NCI-H510A (cell line): ENCODE results near the gene IRAK1BP1.
"Not testable (repeated sequence)": the region's sequence is repeated elsewhere in the genome, so short reads cannot be mapped to it uniquely, and the experiment has no call there.

Source experiments
- DNase-seq: peaks from one replicate; lab custom pipeline; 2025; lab: John Stamatoyannopoulos, UW

Gene IRAK1BP1, protein sequence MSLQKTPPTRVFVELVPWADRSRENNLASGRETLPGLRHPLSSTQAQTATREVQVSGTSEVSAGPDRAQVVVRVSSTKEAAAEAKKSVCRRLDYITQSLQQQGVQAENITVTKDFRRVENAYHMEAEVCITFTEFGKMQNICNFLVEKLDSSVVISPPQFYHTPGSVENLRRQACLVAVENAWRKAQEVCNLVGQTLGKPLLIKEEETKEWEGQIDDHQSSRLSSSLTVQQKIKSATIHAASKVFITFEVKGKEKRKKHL

DNA sequence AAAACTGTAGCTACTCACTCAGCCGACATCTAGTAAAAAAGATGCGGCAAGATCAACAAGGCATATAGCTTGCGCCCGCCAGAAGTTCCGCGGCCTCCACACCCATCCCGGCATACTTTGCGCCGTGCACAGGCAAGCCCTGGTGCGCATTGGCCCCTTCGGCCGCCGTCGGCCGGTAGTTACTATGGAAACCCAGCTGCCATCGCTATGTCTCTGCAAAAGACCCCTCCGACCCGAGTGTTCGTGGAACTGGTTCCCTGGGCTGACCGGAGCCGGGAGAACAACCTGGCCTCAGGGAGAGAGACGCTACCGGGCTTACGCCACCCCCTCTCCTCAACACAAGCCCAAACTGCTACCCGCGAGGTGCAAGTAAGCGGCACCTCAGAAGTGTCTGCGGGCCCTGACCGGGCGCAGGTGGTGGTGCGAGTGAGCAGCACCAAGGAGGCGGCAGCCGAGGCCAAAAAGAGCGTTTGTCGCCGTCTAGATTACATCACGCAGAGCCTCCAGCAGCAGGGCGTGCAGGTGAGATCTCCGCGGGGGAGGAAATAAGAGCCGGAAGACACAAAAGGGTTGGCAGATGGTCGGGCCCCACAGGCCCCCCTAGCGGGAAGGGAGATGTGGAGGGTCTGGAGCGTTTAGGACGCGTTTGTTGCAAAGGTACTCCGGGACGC is at the start of gene IRAK1BP1:
Gene IRAK1BP1, plus strand, starts transcription at position 182 of the 671 bp plus-strand sequence. Its CDS starts 26 bp downstream, at position 208.
- peak; percentile 71 for DNase-seq

DNA sequence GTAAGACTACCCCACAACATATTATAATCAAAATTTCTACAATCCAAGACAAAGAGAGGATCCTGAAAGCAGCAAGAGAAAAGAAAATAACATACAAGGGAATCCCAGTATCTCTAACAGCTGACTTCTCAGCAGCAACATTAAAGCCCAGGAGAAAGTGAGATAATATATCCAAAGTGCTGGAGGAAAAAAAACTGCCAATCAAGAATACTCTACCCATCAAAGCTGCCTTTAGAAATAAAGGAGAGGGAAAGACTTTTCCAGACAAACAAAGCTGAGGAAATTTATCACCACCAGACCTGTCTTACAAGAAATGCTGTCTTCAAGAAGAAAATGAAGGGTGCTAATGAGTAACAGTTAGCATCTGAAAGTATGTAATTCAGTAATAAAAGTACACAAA is 43.3 kb upstream of the IRAK1BP1 start:
- no peak for DNase-seq

DNA sequence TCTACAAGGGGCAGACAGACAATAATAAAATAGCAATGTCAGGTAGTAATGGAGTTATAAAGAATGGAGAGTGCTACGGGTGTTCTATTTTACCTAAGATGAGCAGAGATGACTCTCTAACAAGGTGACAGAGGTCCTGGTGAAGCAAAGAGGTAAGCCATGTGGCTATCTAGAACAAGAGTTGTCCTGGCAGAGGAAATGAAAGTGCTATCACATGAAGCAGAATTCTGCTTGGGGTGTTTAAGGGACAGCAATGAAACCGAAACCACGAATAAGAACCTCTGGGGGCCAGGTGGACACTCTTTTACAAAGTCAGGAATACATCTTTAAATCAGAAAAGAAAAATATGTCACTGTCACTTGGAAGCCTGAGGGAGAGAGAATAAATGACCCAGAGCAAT is 37.9 kb upstream of the IRAK1BP1 start:
- no peak for DNase-seq

DNA sequence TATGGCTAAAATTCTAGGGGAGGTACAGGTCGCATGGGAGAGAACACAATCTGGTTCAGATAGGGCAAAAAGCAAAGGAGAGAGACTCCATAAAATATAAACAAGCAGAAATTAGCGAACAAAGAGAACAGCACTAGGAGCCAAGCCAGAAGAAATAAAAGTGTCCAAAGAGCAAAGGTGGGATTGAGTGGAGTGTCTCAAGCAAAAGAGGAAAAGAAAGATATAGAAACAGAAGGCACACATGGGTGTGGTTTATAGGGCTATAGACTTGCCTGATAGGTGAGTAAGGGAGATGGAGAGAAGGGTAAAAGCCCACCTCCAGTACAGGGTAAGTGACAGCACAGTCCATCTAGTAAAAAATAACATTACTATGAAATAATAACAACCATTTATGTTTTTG is 36.5 kb upstream of the IRAK1BP1 start:
- no peak for DNase-seq

DNA sequence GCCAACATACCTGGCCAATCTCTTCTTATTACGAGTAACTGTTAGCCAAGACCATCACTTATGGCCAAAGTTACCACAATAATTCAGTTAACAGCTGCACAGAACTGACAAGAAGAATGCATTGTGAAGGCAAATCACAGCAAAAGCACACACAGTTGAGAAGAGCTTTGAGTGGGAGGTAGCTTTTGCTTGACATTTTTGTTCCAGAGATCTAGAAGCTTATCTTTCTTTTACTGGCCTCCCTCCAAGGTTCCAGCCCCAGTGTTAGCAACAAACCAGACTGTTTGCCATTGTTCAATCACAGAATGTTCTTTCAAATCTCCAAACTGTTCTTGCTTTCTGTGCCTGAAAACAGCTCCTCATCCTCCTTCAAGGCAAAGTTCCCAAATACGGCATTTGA is 35.9 kb upstream of the IRAK1BP1 start:
- DNase-seq: no peak

DNA sequence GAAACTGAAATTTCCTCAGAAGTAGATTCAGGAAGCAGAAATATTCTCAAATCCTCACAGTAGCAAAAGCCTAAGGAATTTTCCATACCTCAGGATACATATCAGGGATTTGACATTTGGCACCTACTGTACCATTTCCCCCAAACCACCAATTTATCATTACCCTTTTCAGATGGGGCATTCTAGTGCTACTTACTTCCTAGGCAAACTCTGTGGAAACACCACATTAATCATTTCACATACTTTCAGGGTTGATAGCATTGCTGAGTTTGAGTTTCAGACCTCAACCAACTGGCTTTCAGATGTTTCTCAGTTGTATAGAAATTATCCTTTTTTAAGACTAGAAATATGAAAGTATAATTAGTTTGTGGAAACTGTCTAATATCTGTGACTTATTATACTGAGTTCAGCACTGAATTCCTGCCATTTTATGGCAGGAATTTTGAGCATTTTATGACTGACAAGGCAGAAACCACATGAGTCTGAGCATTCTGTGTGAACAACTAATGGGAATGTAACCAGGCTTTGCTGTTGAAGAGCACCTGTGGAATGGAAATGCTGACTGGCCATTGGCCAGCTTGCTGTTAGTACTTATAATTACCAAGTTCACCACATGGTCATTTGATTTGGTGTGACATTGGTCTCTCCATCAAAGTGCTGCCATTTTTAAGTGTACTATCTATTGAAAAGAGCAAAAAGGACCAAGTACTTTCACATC is 35.1 kb upstream of the IRAK1BP1 start:
- no peak for DNase-seq

DNA sequence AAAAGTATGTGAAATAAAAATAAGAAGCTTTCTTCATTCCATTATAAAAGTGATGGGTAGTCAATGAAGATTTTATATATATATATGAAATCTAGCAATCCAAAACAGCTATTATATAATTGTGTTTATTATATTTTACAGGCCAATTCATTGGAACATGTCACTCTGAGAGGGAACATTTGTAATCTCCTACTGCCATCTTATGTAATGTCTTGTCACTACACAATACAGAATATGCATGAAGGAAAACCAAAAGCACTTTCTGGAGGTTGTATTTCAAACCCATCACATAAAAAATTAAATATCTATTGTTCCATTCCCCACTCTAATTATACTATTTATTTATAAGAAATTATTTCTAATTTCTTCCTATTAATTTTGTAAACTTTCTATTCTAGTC is 31.5 kb upstream of the IRAK1BP1 start:
- no peak for DNase-seq

DNA sequence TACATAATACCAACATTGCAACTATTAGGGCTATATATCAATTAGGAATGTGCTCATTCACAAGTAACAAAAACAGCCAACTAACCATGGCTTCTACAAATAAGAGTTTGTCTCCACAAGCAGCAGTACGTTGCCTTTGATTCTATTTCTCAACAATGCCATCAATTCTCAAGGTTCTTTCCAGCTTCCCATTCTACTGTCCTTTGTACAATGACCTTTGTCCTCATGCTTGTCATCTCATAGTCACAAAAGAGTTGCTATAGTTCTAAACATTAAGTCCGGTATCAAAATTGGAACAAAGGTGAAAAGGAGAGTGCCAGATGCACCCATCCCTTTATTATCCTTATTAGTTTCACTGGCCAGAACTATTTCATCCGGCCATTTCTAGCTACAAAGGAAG is 30.8 kb upstream of the IRAK1BP1 start:
- DNase-seq: no peak

DNA sequence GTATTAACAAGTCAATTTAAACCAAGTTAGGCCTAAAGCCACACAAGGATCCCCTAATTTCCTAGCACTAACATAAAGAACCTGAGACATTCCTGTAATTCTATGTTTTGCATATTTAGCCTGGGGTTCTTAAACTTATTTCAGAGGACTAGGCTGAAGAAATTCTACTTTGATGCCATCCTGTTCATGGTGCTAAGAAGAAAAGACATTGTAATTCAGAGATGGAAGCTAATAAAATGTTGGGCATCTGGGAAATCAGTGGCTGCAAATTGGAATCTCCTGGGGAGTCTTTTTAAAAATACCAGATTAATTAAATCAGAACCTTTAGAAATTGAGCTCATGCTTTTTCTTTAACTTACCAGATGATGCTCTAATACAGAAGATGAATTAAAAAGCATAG is 26.2 kb upstream of the IRAK1BP1 start:
- DNase-seq: no peak

DNA sequence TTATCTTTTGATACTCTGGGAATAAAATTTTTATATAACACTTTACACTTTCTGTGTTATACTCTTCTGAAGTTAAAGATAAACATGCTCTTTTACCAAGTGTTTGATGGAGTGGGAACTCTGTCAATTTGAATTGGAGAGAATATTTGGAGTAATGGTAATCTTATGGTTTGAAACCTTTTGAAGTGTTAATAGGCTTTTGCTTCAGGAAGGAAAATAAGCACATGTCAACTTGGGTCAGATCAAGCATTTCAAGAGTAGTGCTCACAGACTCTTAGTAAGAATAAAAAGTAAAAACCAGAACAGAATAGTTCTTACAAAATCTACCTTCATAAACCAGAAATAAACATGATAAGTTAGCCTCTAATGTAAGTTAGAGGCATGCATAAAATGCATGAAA is 24.4 kb upstream of the IRAK1BP1 start:
- no peak for DNase-seq

DNA sequence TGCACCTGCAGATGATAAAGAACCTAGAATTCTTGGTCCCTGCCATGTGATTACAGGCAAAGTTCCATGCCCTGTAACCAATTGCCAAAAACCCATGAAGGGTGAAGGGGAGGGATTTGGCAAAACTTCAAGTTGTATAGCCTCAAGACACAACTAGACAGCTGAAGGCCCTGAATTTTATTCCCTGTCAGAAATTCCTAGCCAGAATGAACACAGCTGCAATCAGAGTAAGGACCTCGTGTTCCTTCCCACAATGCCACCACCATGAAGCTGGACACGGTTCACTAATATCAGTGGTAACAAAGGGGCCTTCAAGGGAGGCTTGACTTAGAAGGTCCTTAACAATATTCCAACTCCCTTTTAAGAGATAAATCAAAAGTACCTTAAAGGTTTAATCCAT is 22.5 kb upstream of the IRAK1BP1 start:
- no peak for DNase-seq

DNA sequence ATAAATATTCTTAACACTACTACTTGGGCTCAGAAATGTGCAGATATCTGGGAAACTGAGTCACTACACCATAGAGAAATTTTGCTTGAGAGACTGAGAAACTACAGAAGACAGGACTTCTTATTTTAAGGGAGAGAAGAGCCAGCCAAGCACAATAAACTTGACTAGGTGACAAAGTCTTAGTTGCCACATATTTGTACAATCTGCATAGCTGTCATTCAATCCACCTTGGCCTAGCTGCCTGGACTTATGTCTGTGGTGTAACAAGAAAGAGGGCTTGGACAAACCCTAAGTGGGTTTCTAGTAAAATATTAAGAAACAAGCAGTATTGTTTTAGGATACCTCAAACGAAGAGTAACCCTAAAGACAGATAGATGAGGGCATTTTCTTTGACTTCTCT is 21.8 kb upstream of the IRAK1BP1 start:
- DNase-seq: no peak

DNA sequence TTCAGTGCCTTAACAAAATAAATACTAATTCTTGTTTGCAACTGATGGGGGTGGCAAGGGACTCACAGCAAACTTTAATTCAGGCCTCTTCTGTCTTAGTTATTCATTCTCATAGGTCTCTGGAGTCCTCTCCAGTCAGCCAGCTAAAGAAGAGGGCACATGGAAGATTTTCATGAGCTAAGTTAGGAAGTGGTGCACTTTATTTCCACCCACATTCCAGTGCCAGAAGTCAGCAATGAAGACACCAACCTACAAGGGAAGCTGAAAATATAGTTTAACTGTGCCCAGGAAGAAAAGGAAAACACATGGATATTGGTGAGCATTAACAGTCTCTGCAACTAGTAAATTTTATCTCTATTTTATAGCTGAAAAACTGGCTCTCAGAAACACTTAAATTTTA is 16.7 kb upstream of the IRAK1BP1 start:
- no peak for DNase-seq

DNA sequence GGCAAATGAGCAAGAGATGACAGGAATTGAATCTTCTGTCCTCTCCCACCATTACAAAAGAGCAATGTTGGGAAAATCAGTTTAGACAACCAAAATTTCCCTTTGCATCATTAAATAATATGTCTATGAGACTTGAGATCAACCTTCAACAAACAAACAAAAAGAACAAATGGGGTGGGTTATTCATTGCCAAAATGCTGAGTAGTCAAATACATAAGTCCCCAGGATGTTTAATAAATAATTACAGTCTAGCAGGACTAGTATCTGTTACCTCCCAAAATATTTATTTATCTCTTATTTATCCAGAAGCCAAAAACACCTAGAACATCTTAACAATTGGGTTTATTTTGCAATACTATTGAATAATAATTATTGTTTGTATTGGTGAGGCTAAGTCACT is 16.2 kb upstream of the IRAK1BP1 start:
- no peak for DNase-seq

DNA sequence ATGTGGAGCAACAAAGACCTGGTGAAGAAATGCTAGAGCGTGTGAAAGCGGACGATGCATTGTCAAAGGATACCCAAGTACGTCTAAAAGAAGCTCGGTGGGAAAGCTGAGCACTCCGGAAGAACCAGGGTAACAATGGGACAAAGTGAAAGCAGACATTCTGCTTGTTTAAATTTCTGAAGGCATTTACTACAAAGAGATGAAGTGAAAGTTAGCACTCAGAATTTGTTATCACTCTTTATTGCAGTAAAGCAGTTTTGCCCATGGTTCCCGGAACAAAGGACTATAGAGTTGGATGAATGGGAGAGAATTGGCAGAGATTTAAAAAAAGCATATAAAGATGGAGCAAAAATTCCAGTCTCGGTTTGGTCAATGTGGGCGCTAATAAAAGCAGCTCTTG is 12.8 kb upstream of the IRAK1BP1 start:
- no peak for DNase-seq

DNA sequence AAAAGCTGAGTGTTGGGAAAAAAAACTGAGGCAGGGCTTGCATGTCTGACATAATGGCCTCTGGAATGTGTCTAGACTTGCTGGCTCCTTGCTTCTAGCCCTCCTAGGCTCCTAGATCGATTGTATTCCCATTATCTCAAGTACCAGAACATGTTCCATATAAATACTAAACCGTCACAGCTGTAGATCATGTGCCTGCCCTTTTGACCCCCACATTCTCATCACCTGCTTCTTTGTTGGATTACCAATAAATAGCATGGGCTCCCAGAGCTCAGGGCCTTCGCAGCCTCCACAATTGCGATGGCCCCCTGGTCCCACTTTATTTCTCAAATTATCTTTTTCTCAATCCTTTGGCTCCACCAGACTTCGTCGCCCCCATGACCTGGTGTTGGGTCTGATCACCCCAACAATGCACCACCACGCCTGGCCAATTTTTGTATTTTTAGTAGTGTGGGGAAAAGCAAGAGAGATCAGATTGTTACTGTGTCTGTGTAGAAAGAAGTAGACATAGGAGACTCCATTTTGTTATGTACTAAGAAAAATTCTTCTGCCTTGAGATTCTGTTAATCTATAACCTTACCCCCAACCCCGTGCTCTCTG is 8.9 kb upstream of the IRAK1BP1 start:
- DNase-seq: not testable (repeated sequence)

DNA sequence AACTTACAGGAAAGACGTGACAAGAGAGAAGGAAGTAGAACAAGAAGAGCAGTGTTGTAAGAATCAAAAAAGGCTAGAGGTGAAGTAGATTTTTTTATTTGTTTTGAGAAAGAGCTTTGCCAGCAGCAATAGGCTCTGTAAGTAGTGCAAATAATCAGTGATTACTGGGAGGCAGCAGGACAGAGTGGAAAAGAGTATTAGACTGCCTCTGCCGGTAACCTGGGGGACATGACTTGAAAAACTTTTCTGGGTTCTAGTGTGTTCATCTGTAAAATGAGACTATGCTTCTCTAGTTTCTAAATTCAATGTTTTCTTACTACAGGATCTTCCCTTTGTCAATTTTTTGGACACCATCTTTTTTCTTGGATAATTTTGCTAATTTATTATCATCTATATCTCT is 5.8 kb upstream of the IRAK1BP1 start:
- DNase-seq: no peak

DNA sequence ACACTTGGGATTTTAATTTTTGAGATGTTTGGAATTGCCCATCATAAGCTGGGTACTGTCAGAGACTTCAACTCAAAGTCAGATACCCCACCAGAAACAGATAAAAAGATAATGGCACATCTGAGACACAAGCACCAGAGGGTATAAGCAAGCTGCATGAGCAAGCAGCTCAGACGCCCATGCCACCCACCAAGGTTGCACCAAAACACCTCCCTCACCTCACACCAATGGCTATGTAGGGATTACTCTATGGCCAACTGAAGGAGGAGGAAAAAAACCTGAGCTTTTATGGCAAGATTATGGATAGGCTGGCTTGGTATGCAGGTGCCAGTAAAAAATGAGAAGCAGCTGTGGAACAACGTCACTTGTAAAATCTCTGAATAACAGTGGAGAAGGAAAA is 3.8 kb upstream of the IRAK1BP1 start:
- DNase-seq: no peak

DNA sequence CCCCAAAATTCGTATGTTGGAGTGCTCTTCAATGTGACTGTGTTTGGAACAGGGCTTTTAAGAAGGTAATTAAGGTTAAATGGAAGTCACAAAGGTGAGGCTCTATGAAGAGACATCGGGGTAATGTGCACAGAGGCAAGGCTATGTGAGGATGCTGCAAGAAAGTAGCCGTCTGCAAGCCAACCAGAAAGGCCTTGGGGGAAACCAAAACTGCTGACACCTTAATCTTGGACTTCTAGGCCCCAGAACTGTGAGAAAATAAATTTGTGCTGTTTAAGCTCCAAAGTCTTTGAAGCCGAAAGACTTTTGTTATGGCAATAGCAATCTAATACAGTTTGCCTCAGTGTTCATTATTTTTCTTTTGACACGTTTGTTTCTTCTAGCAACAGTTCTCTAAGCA is 2.4 kb upstream of the IRAK1BP1 start:
- DNase-seq: no peak

DNA sequence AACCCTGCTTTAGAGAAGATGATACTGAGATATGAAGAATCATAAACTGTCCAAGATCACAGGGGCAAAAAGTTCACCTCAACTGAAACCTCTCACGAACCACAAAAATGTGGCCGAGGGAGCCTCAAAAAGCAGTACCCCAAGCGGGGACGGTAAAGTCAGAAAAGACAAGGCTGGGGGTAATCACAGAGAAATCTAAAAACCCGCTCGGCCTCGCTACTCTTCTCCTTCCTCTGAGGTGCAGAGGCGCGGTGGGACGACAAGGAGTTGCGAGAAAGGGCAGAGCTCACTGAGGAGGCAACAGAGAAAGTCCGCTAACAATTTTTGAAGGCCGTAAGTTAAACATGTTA is 356 bp upstream of the IRAK1BP1 start:
- DNase-seq: no peak

DNA sequence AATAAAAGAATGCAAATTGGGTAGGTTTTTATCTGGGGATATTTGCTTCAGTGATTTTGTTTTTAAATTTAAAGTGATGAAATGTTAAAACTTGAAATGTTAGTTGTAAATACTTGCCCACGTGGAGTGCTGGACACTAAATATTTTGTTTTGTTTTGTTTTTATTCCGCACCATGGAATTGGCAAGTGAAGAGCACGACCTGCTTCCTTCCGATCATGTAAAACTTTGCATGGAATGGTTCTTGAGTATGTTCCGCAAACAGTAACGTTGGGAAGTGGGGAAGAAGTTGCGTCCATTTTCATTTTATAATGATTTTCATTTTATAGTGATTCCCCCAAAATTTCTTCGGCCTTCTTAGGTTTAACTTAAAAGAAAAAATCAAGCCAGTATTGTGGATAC is 765 bp downstream of the IRAK1BP1 start:
- DNase-seq: no peak

DNA sequence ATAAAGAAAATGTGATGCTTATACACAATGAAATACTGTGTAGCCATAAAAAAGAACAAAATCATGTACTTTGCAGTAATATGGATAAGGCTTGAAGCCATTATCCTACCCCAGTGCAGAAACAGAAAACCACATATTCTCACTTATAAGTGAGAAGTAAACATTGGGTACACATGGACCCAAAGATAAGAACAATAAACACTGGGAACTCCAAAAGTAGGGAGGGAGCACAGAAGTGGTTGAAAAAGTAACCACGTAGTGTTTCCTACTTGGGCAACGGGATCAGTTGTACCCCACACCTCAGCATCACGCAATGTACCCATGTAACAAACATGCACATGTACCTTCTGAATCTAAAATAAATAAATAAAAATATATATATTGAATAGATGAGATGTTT is 8.2 kb downstream of the IRAK1BP1 start:
- DNase-seq: no peak

DNA sequence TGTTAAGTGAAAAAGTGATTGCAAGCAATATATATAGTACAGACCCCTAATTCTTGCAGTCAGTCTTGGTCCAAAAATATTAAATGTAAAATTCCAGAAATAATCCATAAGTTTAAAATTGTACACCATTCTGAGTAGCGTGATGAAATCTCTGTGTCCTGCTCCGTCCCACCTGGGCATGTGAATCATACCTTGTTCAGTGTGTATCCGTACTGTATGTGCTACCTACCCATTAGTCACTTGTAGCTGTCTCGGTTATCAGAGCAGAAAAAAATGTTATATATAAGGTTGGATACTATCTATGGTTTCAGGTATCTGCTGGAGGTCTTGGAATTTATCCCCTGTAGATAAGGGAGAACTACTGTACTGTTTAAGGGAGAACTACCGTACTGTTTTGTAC is 16.3 kb downstream of the IRAK1BP1 start:
- no peak for DNase-seq
